Astrocyte (in vitro differentiated cells and primary cell): ENCODE results near the gene SIAH2.

Source experiments
- EZH2 ChIP-seq: IDR thresholded peaks from 2 replicates; pipeline ENCODE4 v1.6.1; 2012; ENCODE audit warnings: mild to moderate bottlenecking, low read length, inconsistent platforms; ENCODE audit not compliant: insufficient read depth
- TF ChIP-seq, protein P1 (sequence below): IDR thresholded peaks from 2 replicates; pipeline ENCODE4 v1.5.1; 2011; ENCODE audit warnings: low read depth, mild to moderate bottlenecking, inconsistent platforms, low read length, moderate library complexity; ENCODE audit not compliant: insufficient read depth

GRCh38 chr3:150748684-150749047, 14.3 kb downstream of the SIAH2 start:
- TF ChIP-seq, protein P1, sequence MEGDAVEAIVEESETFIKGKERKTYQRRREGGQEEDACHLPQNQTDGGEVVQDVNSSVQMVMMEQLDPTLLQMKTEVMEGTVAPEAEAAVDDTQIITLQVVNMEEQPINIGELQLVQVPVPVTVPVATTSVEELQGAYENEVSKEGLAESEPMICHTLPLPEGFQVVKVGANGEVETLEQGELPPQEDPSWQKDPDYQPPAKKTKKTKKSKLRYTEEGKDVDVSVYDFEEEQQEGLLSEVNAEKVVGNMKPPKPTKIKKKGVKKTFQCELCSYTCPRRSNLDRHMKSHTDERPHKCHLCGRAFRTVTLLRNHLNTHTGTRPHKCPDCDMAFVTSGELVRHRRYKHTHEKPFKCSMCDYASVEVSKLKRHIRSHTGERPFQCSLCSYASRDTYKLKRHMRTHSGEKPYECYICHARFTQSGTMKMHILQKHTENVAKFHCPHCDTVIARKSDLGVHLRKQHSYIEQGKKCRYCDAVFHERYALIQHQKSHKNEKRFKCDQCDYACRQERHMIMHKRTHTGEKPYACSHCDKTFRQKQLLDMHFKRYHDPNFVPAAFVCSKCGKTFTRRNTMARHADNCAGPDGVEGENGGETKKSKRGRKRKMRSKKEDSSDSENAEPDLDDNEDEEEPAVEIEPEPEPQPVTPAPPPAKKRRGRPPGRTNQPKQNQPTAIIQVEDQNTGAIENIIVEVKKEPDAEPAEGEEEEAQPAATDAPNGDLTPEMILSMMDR, result no peak
- no peak for TF ChIP-seq EZH2
